ENCODE data around the gene DZIP1L. TPM values are rescaled to one million over a fixed set of nuclear protein-coding genes. Genes with fewer than 3 reads are reported as not detected.
"Not testable (repeated sequence)": the region's sequence is repeated elsewhere in the genome, so short reads cannot be mapped to it uniquely, and the experiment has no call there.

DZIP1L gene
- total RNA-seq, 2 donors from 2014 or later, result 10.2 to 18.7 TPM

DNA sequence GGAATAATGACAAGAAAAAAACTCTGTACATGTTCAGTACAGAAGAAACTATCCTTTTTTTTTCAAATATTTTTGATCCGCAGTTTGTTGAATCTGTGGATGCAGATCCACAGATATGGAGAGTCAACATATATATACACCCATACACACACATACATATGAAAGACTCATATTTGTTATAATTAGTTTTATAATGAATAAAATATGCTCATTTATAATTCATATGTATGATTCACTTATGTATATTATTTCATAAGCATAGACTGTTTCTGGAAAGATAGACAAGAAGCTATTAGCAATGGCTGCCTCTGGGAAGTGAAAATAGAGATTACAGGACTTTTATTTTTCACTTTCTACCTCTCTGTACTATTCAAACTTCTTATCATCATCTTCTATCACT lies 9.8 kb downstream of the DZIP1L start:
- 95% methylated on average over 1 of the region's 1 CpG for WGBS
- Histone ChIP-seq H3K4me1 (replicated peaks) (no peaks in the 10 kb centered on the region), H3K27ac (no peak overlapping the region), H3K4me3 (no peak overlapping the region), H3K9me3 (no peaks in the 10 kb centered on the region), H3K27me3 (replicated peaks; ENCODE audit: insufficient read depth) (no peaks in the 10 kb centered on the region), H3K36me3 (no peaks in the 10 kb centered on the region)
- intact Hi-C loops (cut with DNase I), result no loop called here
- no peak for DNase-seq (ENCODE audit: low spot score)
- TF ChIP-seq POLR2AphosphoS5 (IDR thresholded peaks at IDR 0.05), result no peak
- no peak for TF ChIP-seq CTCF (IDR thresholded peaks at IDR 0.05)
- TF ChIP-seq POLR2A (IDR thresholded peaks at IDR 0.05), result no peak

DNA sequence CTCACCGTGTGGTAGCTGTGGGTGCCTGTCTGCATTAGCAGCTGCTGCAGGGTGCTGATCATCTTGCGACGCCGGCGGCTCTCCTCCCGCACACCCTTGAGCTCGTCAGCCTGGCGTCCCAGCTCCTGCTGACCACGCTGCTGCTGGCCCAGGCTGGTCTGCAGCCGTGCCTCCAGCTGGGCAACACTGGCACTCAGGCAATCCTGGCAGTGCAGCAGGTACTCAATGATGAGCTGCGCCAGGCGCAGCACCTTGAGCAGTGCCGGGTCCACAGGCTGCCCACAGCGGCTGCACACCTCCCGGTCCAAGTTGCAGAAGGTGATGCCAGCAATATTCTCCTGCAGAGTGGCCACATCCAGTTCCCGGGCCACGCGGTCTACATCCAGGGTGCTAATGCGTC lies 11.9 kb downstream of the DZIP1L start:
- Histone ChIP-seq H3K9me3 (no peaks in the 10 kb centered on the region), H3K27me3 (replicated peaks; ENCODE audit: insufficient read depth) (no peaks in the 10 kb centered on the region), H3K4me3 (no peak overlapping the region), H3K27ac (no peak overlapping the region), H3K36me3 (no peaks in the 10 kb centered on the region), H3K4me1 (replicated peaks) (no peaks in the 10 kb centered on the region)
- intact Hi-C loops (cut with DNase I), result no loop called here
- no peak for DNase-seq (ENCODE audit: low spot score)
- no peak for TF ChIP-seq POLR2A (IDR thresholded peaks at IDR 0.05)
- TF ChIP-seq POLR2AphosphoS5 (IDR thresholded peaks at IDR 0.05), result no peak
- TF ChIP-seq CTCF (IDR thresholded peaks at IDR 0.05), result no peak
- WGBS, result 96% methylated on average over 19 of the region's 19 CpGs

DNA sequence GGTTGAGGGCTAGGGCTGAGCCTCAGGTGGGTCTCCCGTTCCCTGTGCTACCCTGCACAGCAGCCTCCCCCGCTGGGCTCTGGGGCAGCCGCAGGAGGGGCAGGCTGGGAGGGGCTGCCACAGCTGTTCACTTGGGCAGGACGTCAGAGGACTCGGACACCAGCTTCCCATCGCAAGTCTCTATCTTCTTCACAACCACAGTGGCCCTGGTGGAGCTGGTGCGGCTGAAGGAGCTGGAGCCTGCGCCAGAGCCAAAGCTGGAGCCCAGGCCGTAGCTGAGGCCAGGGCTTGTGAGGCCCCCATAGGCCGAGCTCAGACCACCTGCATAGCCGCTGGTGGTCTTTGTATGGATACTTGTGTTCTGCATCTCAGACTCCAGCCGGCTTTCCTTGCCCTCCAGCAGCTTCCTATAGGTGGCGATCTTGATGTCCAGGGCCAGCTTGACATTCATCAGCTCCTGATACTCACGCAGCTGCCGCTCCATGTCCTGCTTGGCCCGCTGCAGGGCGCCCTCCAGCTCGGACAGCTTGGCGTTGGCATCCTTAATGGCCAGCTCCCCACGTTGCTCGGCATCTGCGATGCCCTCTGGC lies 14.0 kb downstream of the DZIP1L start:
- H3K9me3 ChIP-seq; DNase-seq (ENCODE audit: low spot score); H3K4me1 ChIP-seq (replicated peaks); H3K36me3 ChIP-seq; H3K27ac ChIP-seq; H3K27me3 ChIP-seq (replicated peaks; ENCODE audit: insufficient read depth); intact Hi-C loops (cut with DNase I); H3K4me3 ChIP-seq: not testable (repeated sequence)
- 85% methylated on average over 22 of the region's 22 CpGs for WGBS

- no peaks in the 10 kb centered on the region for H3K36me3 ChIP-seq
- H3K4me1 ChIP-seq (replicated peaks), result no peaks in the 10 kb centered on the region
- H3K27ac ChIP-seq, result no peak overlapping the region
- no peaks in the 10 kb centered on the region for H3K9me3 ChIP-seq
- intact Hi-C loops (cut with DNase I), result no loop called here
- H3K4me3 ChIP-seq, result no peak overlapping the region
- DNase-seq (ENCODE audit: low spot score), result no peak
- no peaks in the 10 kb centered on the region for H3K27me3 ChIP-seq (replicated peaks; ENCODE audit: insufficient read depth)
- TF ChIP-seq POLR2AphosphoS5 (IDR thresholded peaks at IDR 0.05), result no peak
- TF ChIP-seq POLR2A (IDR thresholded peaks at IDR 0.05), result no peak
- no peak for TF ChIP-seq CTCF (IDR thresholded peaks at IDR 0.05)
Observed at GRCh38 chr3:138099417-138099816, 16.0 kb downstream of the DZIP1L start.

- TF ChIP-seq POLR2AphosphoS5 (IDR thresholded peaks at IDR 0.05) (no peak), CTCF (IDR thresholded peaks at IDR 0.05) (no peak), POLR2A (IDR thresholded peaks at IDR 0.05) (no peak)
- Histone ChIP-seq H3K9me3 (no peaks in the 10 kb centered on the region), H3K4me3 (no peak overlapping the region), H3K27ac (no peak overlapping the region), H3K27me3 (replicated peaks; ENCODE audit: insufficient read depth) (no peaks in the 10 kb centered on the region), H3K4me1 (replicated peaks) (no peaks in the 10 kb centered on the region), H3K36me3 (no peaks in the 10 kb centered on the region)
- WGBS, result 75% methylated on average over 12 of the region's 12 CpGs
- no peak for DNase-seq (ENCODE audit: low spot score)
- intact Hi-C loops (cut with DNase I), result no loop called here
Observed at GRCh38 chr3:138097192-138098172, 17.9 kb downstream of the DZIP1L start.

Measured in prostate gland (tissue), 2 donors.